ENCODE results near the gene HCCS. TPM values are rescaled to one million over a fixed set of nuclear protein-coding genes. Genes with fewer than 3 reads are reported as not detected.

The HCCS gene
- total RNA-seq, 1 donor from 2014 or later, result 27.9 TPM

- Mint-ChIP-seq H3K9me3 (ENCODE audit: unreplicated experiment) (peaks cover 8% of the 10 kb centered on the region), H3K4me1 (ENCODE audit: unreplicated experiment) (peaks cover 17% of the 10 kb centered on the region), H3K27ac (ENCODE audit: unreplicated experiment) (no peak overlapping the region), H3K36me3 (ENCODE audit: unreplicated experiment) (no peaks in the 10 kb centered on the region), H3K27me3 (ENCODE audit: unreplicated experiment) (no peaks in the 10 kb centered on the region), H3K4me3 (ENCODE audit: unreplicated experiment) (no peak overlapping the region)
- no peak for TF ChIP-seq CTCF (IDR thresholded peaks at IDR 0.05)
- DNase-seq (ENCODE audit: extremely low spot score, unreplicated experiment), result no peak
Measured at GRCh38 chrX:11108253-11108941, 2.7 kb upstream of the HCCS start.

DNA sequence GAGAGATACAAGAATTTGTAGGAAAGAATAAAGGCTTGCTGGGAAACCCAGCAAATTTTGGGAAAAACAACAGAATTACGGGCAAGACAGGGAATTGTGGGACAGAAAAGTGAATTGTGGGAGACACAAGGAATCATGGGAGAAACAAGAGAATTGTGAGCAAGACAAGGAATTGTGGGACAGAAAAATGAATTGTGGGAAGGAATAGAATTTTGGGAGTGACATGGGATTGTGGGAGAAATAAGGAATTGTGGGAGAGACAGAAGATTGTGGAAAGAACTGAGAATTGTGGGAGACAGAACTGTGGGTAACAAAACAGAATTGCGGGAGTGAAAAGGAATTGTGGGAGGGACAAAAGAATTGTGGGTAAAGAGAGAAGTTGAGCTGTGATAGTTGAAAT, 1.2 kb upstream of the HCCS start:
- Mint-ChIP-seq H3K9me3 (ENCODE audit: unreplicated experiment) (peaks cover 9% of the 10 kb centered on the region), H3K27ac (ENCODE audit: unreplicated experiment) (no peak overlapping the region), H3K36me3 (ENCODE audit: unreplicated experiment) (peaks cover 4% of the 10 kb centered on the region), H3K27me3 (ENCODE audit: unreplicated experiment) (no peaks in the 10 kb centered on the region), H3K4me3 (ENCODE audit: unreplicated experiment) (no peak overlapping the region), H3K4me1 (ENCODE audit: unreplicated experiment) (peaks cover 28% of the 10 kb centered on the region)
- DNase-seq (ENCODE audit: extremely low spot score, unreplicated experiment), result no peak
- no peak for TF ChIP-seq CTCF (IDR thresholded peaks at IDR 0.05)

DNA sequence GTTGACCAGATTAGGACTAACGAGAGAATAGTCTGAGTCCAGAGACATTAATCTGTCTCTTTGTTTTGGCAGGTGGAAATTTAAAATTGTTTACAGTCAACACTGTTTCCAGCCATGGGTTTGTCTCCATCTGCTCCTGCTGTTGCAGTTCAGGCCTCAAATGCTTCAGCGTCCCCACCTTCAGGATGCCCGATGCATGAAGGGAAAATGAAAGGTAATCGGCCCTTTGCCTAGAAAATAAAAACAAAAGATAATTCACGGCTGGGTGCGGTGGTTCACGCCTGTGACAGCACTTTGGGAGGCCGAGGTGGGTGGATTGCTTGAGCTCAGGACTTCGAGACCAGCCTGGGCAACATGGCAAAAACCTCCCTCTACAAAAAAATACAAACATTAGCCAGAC, 815 bp downstream of the HCCS start:
- TF ChIP-seq CTCF (IDR thresholded peaks at IDR 0.05), result no peak
- H3K9me3 Mint-ChIP-seq (ENCODE audit: unreplicated experiment), result peaks cover 10% of the 10 kb centered on the region
- H3K4me3 Mint-ChIP-seq (ENCODE audit: unreplicated experiment), result peak overlapping the region; percentile 85
- no peaks in the 10 kb centered on the region for H3K27me3 Mint-ChIP-seq (ENCODE audit: unreplicated experiment)
- peaks cover 35% of the 10 kb centered on the region for H3K4me1 Mint-ChIP-seq (ENCODE audit: unreplicated experiment)
- H3K27ac Mint-ChIP-seq (ENCODE audit: unreplicated experiment), result peak overlapping the region; percentile 93
- DNase-seq (ENCODE audit: extremely low spot score, unreplicated experiment), result no peak
- peaks cover 14% of the 10 kb centered on the region for H3K36me3 Mint-ChIP-seq (ENCODE audit: unreplicated experiment)

GRCh38 chrX:11113731-11114130, 2.6 kb downstream of the HCCS start:
- H3K9me3 Mint-ChIP-seq (ENCODE audit: unreplicated experiment), result peaks cover 6% of the 10 kb centered on the region
- no peak for TF ChIP-seq CTCF (IDR thresholded peaks at IDR 0.05)
- DNase-seq (ENCODE audit: extremely low spot score, unreplicated experiment), result no peak
- peaks cover 18% of the 10 kb centered on the region for H3K36me3 Mint-ChIP-seq (ENCODE audit: unreplicated experiment)
- peak overlapping the region; percentile 63 for H3K4me3 Mint-ChIP-seq (ENCODE audit: unreplicated experiment)
- H3K27me3 Mint-ChIP-seq (ENCODE audit: unreplicated experiment), result no peaks in the 10 kb centered on the region
- peaks cover 35% of the 10 kb centered on the region for H3K4me1 Mint-ChIP-seq (ENCODE audit: unreplicated experiment)
- H3K27ac Mint-ChIP-seq (ENCODE audit: unreplicated experiment), result peak overlapping the region; percentile 92

- no peak for DNase-seq (ENCODE audit: extremely low spot score, unreplicated experiment)
- peaks cover 25% of the 10 kb centered on the region for H3K4me1 Mint-ChIP-seq (ENCODE audit: unreplicated experiment)
- H3K9me3 Mint-ChIP-seq (ENCODE audit: unreplicated experiment), result peaks cover 10% of the 10 kb centered on the region
- no peak for TF ChIP-seq CTCF (IDR thresholded peaks at IDR 0.05)
- no peaks in the 10 kb centered on the region for H3K27me3 Mint-ChIP-seq (ENCODE audit: unreplicated experiment)
- H3K36me3 Mint-ChIP-seq (ENCODE audit: unreplicated experiment), result peaks cover 39% of the 10 kb centered on the region
- no peak overlapping the region for H3K4me3 Mint-ChIP-seq (ENCODE audit: unreplicated experiment)
- H3K27ac Mint-ChIP-seq (ENCODE audit: unreplicated experiment), result no peak overlapping the region
Measured at GRCh38 chrX:11117745-11118144, 6.6 kb downstream of the HCCS start.
